Mammary epithelial cell (primary cell): Measurements from ENCODE around the gene ATP13A3.

Source experiments
- EZH2 ChIP-seq: IDR thresholded peaks from 2 replicates; pipeline ENCODE4 v1.6.1; 2012; ENCODE audit warnings: low read length, inconsistent platforms, borderline replicate concordance
- TF ChIP-seq, protein P1 (sequence below), 2 donors: IDR thresholded peaks in 1 of 2; conservative IDR thresholded peaks in 1 of 2; 2 replicates each; pipeline ENCODE4 v1.5.1; 2011 to 2012; ENCODE audit warnings: inconsistent platforms in 2 of 2, low read length in 2 of 2, mild to moderate bottlenecking in 2 of 2, control low read depth in 1 of 2, low read depth in 1 of 2; ENCODE audit not compliant: insufficient read depth in 1 of 2; ENCODE audit errors: extremely low read depth in 1 of 2

DNA sequence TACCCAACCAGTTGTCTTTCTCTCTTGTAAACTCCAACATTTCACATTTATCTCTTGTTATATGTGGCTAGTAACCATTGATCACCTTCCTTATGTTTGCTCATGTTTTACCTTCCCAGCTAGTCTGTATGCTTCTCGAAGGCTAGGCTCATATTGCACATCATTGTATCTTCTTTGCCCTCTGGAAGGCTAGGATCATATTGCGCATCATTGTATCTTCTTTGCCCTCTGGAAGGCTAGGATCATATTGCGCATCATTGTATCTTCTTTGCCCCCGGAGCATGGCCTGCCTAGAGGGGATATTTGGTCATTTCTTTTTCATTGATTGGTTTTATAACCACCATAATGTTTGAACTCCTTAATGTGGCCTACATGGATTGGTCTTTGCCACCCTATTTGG is 39.4 kb upstream of the ATP13A3 start:
- TF ChIP-seq, protein P1, sequence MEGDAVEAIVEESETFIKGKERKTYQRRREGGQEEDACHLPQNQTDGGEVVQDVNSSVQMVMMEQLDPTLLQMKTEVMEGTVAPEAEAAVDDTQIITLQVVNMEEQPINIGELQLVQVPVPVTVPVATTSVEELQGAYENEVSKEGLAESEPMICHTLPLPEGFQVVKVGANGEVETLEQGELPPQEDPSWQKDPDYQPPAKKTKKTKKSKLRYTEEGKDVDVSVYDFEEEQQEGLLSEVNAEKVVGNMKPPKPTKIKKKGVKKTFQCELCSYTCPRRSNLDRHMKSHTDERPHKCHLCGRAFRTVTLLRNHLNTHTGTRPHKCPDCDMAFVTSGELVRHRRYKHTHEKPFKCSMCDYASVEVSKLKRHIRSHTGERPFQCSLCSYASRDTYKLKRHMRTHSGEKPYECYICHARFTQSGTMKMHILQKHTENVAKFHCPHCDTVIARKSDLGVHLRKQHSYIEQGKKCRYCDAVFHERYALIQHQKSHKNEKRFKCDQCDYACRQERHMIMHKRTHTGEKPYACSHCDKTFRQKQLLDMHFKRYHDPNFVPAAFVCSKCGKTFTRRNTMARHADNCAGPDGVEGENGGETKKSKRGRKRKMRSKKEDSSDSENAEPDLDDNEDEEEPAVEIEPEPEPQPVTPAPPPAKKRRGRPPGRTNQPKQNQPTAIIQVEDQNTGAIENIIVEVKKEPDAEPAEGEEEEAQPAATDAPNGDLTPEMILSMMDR (conservative IDR thresholded peaks at IDR 0.05 in 1 of 2, IDR thresholded peaks at IDR 0.05 in 1 of 2; ENCODE audit: extremely low read depth in 1 of 2, insufficient read depth in 1 of 2, low read depth in 1 of 2, low read length in 2 of 2) = no peak
- TF ChIP-seq EZH2 = no peak
